ENCODE measurements around the gene MACROD2.

GRCh38 chr20:15895560-15896084 lies 1900.3 kb downstream of the MACROD2 start:
- TF ChIP-seq POLR2AphosphoS5 (IDR thresholded peaks at IDR 0.05): no peak
- TF ChIP-seq CTCF (IDR thresholded peaks at IDR 0.05): no peak
- TF ChIP-seq EP300 (IDR thresholded peaks at IDR 0.05): no peak
